Measurements from ENCODE around the gene ADGRG7.

GRCh38 chr3:100717063-100717462 lies 107.7 kb downstream of the ADGRG7 start:
- TF ChIP-seq CTCF (conservative IDR thresholded peaks at IDR 0.05; ENCODE audit: low read depth, low read length) (no peak), EZH2phosphoT487 (IDR thresholded peaks at IDR 0.05; ENCODE audit: borderline replicate concordance, low read length) (no peak)

Data from PC-3 (cell line).